SK-N-MC (cell line): Measurements from ENCODE around the gene VAT1L.

ENCODE experiments used
- EZH2 ChIP-seq: fragments of 200-600 bp; sonication (generic); IDR thresholded peaks from one replicate; pipeline ENCODE4 v1.6.1; 2017; ENCODE audit warnings: antibody characterized with exemption
- POLR2AphosphoS5 ChIP-seq: IDR thresholded peaks from 2 replicates; pipeline ENCODE4 v1.6.1; 2012; ENCODE audit warnings: mild to moderate bottlenecking, low read depth, low read length, borderline replicate concordance

- TF ChIP-seq EZH2: no peak
- no peak for TF ChIP-seq POLR2AphosphoS5
These were observed 24.6 kb downstream of the VAT1L start for GRCh38 chr16:77812856-77813500.
